Ishikawa (cell line): Measurements from ENCODE around the gene TMEM150C.

Experiments
- CEBPB ChIP-seq: IDR thresholded peaks from 2 replicates; pipeline ENCODE4 v1.6.1; 2012
- CREB1 ChIP-seq: IDR thresholded peaks from 2 replicates; pipeline ENCODE4 v1.6.1; 2012; ENCODE audit warnings: low read depth
- EGR1 ChIP-seq: IDR thresholded peaks from 2 replicates; pipeline ENCODE4 v1.6.1; 2012
- EP300 ChIP-seq: IDR thresholded peaks from 2 replicates; pipeline ENCODE4 v1.6.1; 2012; ENCODE audit warnings: borderline replicate concordance
- FOXM1 ChIP-seq: IDR thresholded peaks from 2 replicates; pipeline ENCODE4 v1.6.1; 2012; ENCODE audit warnings: low read depth, borderline replicate concordance
- NFIC ChIP-seq: IDR thresholded peaks from 2 replicates; pipeline ENCODE4 v1.6.1; 2012
- RAD21 ChIP-seq: IDR thresholded peaks from 2 replicates; pipeline ENCODE4 v1.6.1; 2012; ENCODE audit warnings: low read depth
- REST ChIP-seq: IDR thresholded peaks from 2 replicates; pipeline ENCODE4 v1.6.1; 2012; ENCODE audit warnings: low read depth, mild to moderate bottlenecking
- TAF1 ChIP-seq: IDR thresholded peaks from 2 replicates; pipeline ENCODE4 v1.6.1; 2012; ENCODE audit warnings: low read depth, mild to moderate bottlenecking
- TCF12 ChIP-seq: IDR thresholded peaks from 2 replicates; pipeline ENCODE4 v1.6.1; 2012; ENCODE audit warnings: low read depth
- TEAD4 ChIP-seq: IDR thresholded peaks from 2 replicates; pipeline ENCODE4 v1.6.1; 2012
- YY1 ChIP-seq: IDR thresholded peaks from 2 replicates; pipeline ENCODE4 v1.6.1; 2012; ENCODE audit warnings: low read depth
- ZBTB7A ChIP-seq: IDR thresholded peaks from 2 replicates; pipeline ENCODE4 v1.6.1; 2012; ENCODE audit warnings: low read depth
- TF ChIP-seq, protein P1 (sequence below): IDR thresholded peaks from 2 replicates; pipeline ENCODE4 v1.6.1; 2012
- TF ChIP-seq, protein P2 (sequence below): IDR thresholded peaks from 2 replicates; pipeline ENCODE4 v1.6.1; 2012

The TMEM150C gene

GRCh38 chr4:82495666-82496065 lies 66.1 kb downstream of the TMEM150C start:
- TF ChIP-seq TCF12, result no peak
- TF ChIP-seq CREB1, result no peak
- TF ChIP-seq, protein P1, sequence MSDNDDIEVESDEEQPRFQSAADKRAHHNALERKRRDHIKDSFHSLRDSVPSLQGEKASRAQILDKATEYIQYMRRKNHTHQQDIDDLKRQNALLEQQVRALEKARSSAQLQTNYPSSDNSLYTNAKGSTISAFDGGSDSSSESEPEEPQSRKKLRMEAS, result no peak
- no peak for TF ChIP-seq YY1
- no peak for TF ChIP-seq TAF1
- TF ChIP-seq NFIC, result no peak
- no peak for TF ChIP-seq REST
- TF ChIP-seq CEBPB, result no peak
- TF ChIP-seq TEAD4, result no peak
- TF ChIP-seq EP300, result no peak
- TF ChIP-seq RAD21, result no peak
- TF ChIP-seq, protein P2, sequence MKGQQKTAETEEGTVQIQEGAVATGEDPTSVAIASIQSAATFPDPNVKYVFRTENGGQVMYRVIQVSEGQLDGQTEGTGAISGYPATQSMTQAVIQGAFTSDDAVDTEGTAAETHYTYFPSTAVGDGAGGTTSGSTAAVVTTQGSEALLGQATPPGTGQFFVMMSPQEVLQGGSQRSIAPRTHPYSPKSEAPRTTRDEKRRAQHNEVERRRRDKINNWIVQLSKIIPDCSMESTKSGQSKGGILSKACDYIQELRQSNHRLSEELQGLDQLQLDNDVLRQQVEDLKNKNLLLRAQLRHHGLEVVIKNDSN, result no peak
- no peak for TF ChIP-seq ZBTB7A
- TF ChIP-seq EGR1, result no peak
- no peak for TF ChIP-seq FOXM1

DNA sequence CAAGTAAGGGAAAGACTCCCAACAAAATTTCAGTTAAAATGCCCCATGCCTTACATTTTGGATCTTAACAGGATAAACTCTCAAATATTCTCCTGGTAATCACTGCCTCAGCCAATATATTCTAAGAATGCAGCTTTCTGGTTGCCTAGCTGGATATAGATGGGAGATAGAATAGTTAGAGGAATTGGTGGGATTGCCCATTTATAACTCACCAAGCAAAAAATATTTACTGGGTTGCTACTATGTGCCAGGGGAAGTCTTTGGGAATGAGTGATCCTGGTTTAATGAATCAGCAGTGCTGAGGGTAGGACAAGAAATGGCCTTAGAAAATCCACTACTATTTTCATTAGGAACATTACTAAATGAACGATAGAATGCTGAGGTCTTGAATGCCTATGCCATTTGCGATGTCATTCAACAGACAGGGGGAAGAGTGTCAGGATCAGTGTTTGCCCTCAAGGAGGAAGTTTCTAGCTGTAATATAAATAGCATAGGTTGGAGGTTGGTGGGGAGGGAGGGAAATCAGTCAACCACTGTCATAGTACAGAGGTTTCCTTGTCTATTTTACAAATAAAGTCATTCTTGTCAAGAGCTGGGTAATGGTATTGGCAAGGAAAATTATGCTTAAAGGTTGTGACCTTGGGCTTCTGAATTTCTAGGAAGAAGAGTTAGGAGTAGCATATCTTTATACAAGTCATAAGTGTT lies 67.9 kb downstream of the TMEM150C start:
- TF ChIP-seq REST, result no peak
- no peak for TF ChIP-seq YY1
- TF ChIP-seq RAD21, result no peak
- TF ChIP-seq FOXM1, result no peak
- TF ChIP-seq, protein P1, result no peak
- no peak for TF ChIP-seq ZBTB7A
- no peak for TF ChIP-seq EGR1
- no peak for TF ChIP-seq NFIC
- no peak for TF ChIP-seq EP300
- no peak for TF ChIP-seq TCF12
- TF ChIP-seq TAF1, result no peak
- no peak for TF ChIP-seq CEBPB

DNA sequence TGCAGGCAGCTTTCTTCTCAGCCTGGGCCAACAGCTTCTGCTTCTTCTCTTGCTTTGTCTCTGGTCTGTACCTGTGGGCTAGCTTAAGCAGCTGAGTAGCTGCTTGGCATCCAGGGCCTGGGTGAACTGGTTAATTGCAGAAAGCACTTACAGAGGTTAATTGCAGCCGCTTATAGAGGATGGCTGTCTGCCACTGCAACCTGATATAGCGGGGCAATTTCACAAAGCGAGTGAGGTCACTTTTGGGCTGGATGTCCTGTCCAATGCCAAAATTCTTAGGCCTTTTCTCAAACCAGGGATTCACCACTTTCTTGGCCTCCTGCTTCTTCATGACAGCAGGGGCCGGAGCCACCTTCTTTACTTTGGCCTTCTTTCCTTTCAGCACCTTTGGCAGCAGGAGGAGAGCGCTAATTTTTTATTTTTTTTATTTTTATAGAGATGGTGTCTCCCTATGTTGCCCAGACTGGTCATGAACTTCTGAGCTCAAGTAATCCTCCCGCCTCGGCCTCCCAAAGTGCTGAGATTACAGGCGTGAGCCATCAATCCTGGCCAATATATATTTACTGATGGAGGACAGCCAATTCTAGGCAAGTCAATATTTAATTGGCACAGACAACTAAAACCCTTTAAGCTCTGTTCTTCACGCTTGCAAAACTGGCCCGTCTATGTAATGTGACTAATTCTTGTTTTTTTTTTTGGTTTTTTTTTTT lies 70.4 kb downstream of the TMEM150C start:
- TF ChIP-seq CREB1, result no peak
- no peak for TF ChIP-seq REST
- peak; percentile 41; the same call in 1 of the 2 replicates for TF ChIP-seq EP300
- no peak for TF ChIP-seq YY1
- TF ChIP-seq, protein P1, result no peak
- TF ChIP-seq CEBPB, result no peak
- no peak for TF ChIP-seq FOXM1
- no peak for TF ChIP-seq RAD21
- TF ChIP-seq EGR1, result no peak
- no peak for TF ChIP-seq ZBTB7A
- peak; percentile 72 for TF ChIP-seq NFIC
- TF ChIP-seq TCF12, result peak; percentile 40; the same call in 1 of the 2 replicates
- TF ChIP-seq TAF1, result no peak

GRCh38 chr4:82489987-82490386 lies 71.8 kb downstream of the TMEM150C start:
- TF ChIP-seq REST, result no peak
- TF ChIP-seq RAD21, result no peak
